IPS-20b (cell line): ENCODE data around the gene OSBPL6.

Source experiments
- H3K27ac ChIP-seq: one replicate; pipeline ENCODE4 v1.5.1; 2013; ENCODE audit warnings: low read length
- H3K27me3 ChIP-seq: 2 replicates; pipeline ENCODE4 v1.6.1; 2013; ENCODE audit warnings: mild to moderate bottlenecking, low read length, inconsistent platforms; ENCODE audit not compliant: insufficient read depth
- H3K36me3 ChIP-seq: 2 replicates; pipeline ENCODE4 v1.6.1; 2013; ENCODE audit warnings: low read depth, mild to moderate bottlenecking, inconsistent platforms, low read length, moderate library complexity; ENCODE audit not compliant: insufficient read depth
- H3K4me1 ChIP-seq: 2 replicates; pipeline ENCODE4 v1.6.1; 2013; ENCODE audit warnings: mild to moderate bottlenecking, control low read depth, inconsistent platforms, low read length, moderate library complexity; ENCODE audit not compliant: insufficient read depth
- H3K4me3 ChIP-seq: 2 replicates; pipeline ENCODE4 v1.5.1; 2013; ENCODE audit warnings: mild to moderate bottlenecking, low read length, inconsistent platforms
- H3K9ac ChIP-seq: 2 replicates; pipeline ENCODE4 v1.6.1; 2013; ENCODE audit warnings: low read depth, mild to moderate bottlenecking, inconsistent platforms, low read length, moderate library complexity
- H3K9me3 ChIP-seq: 2 replicates; pipeline ENCODE4 v1.6.1; 2013; ENCODE audit warnings: mild to moderate bottlenecking, low read depth, low read length, inconsistent platforms; ENCODE audit not compliant: insufficient read depth

Gene OSBPL6

GRCh38 chr2:178291703-178292102 lies 97.4 kb downstream of the OSBPL6 start:
- no peaks in the 10 kb centered on the region for H3K4me1 ChIP-seq
- H3K9ac ChIP-seq, result no peak overlapping the region
- H3K9me3 ChIP-seq, result 0 out of 2 replicates have a peak, but pooled peaks cover 3% of the 10 kb centered on the region
- no peaks in the 10 kb centered on the region for H3K36me3 ChIP-seq
- no peak overlapping the region for H3K27ac ChIP-seq
- H3K27me3 ChIP-seq, result no peaks in the 10 kb centered on the region
- H3K4me3 ChIP-seq, result no peak overlapping the region

GRCh38 chr2:178292586-178292985 lies 98.3 kb downstream of the OSBPL6 start:
- H3K4me1 ChIP-seq, result no peaks in the 10 kb centered on the region
- no peak overlapping the region for H3K9ac ChIP-seq
- H3K36me3 ChIP-seq, result no peaks in the 10 kb centered on the region
- H3K4me3 ChIP-seq, result no peak overlapping the region
- no peak overlapping the region for H3K27ac ChIP-seq
- H3K9me3 ChIP-seq, result 0 out of 2 replicates have a peak, but pooled peaks cover 3% of the 10 kb centered on the region
- H3K27me3 ChIP-seq, result no peaks in the 10 kb centered on the region

GRCh38 chr2:178295115-178295514 lies 100.8 kb downstream of the OSBPL6 start:
- no peaks in the 10 kb centered on the region for H3K4me1 ChIP-seq
- no peaks in the 10 kb centered on the region for H3K27me3 ChIP-seq
- no peak overlapping the region for H3K27ac ChIP-seq
- H3K9ac ChIP-seq, result no peak overlapping the region
- no peaks in the 10 kb centered on the region for H3K36me3 ChIP-seq
- H3K4me3 ChIP-seq, result no peak overlapping the region
- H3K9me3 ChIP-seq, result 0 out of 2 replicates have a peak, but pooled peaks cover 3% of the 10 kb centered on the region

GRCh38 chr2:178295906-178296305 lies 101.6 kb downstream of the OSBPL6 start:
- no peaks in the 10 kb centered on the region for H3K36me3 ChIP-seq
- H3K4me3 ChIP-seq, result no peak overlapping the region
- H3K4me1 ChIP-seq, result no peaks in the 10 kb centered on the region
- no peak overlapping the region for H3K27ac ChIP-seq
- no peaks in the 10 kb centered on the region for H3K9me3 ChIP-seq
- H3K9ac ChIP-seq, result no peak overlapping the region
- no peaks in the 10 kb centered on the region for H3K27me3 ChIP-seq

- Histone ChIP-seq H3K4me1 (no peaks in the 10 kb centered on the region), H3K9ac (no peak overlapping the region), H3K27me3 (no peaks in the 10 kb centered on the region), H3K27ac (no peak overlapping the region), H3K36me3 (no peaks in the 10 kb centered on the region), H3K4me3 (no peak overlapping the region), H3K9me3 (no peaks in the 10 kb centered on the region)
Measured at GRCh38 chr2:178296394-178297090, 102.2 kb downstream of the OSBPL6 start.

GRCh38 chr2:178297091-178297411 lies 102.7 kb downstream of the OSBPL6 start:
- no peaks in the 10 kb centered on the region for H3K27me3 ChIP-seq
- no peaks in the 10 kb centered on the region for H3K9me3 ChIP-seq
- H3K36me3 ChIP-seq, result no peaks in the 10 kb centered on the region
- no peak overlapping the region for H3K27ac ChIP-seq
- no peak overlapping the region for H3K4me3 ChIP-seq
- H3K9ac ChIP-seq, result no peak overlapping the region
- H3K4me1 ChIP-seq, result no peaks in the 10 kb centered on the region

- no peak overlapping the region for H3K9ac ChIP-seq
- no peaks in the 10 kb centered on the region for H3K27me3 ChIP-seq
- H3K36me3 ChIP-seq, result no peaks in the 10 kb centered on the region
- no peak overlapping the region for H3K4me3 ChIP-seq
- no peak overlapping the region for H3K27ac ChIP-seq
- H3K4me1 ChIP-seq, result no peaks in the 10 kb centered on the region
- H3K9me3 ChIP-seq, result no peaks in the 10 kb centered on the region
Measured at GRCh38 chr2:178298785-178299212, 104.5 kb downstream of the OSBPL6 start.

- Histone ChIP-seq H3K9me3 (no peaks in the 10 kb centered on the region), H3K4me1 (no peaks in the 10 kb centered on the region), H3K27ac (no peak overlapping the region), H3K27me3 (no peaks in the 10 kb centered on the region), H3K36me3 (no peaks in the 10 kb centered on the region), H3K4me3 (no peak overlapping the region), H3K9ac (no peak overlapping the region)
Measured at GRCh38 chr2:178301649-178302238, 107.4 kb downstream of the OSBPL6 start.

GRCh38 chr2:178304333-178304732 lies 110.0 kb downstream of the OSBPL6 start:
- no peaks in the 10 kb centered on the region for H3K36me3 ChIP-seq
- no peak overlapping the region for H3K27ac ChIP-seq
- no peak overlapping the region for H3K4me3 ChIP-seq
- H3K27me3 ChIP-seq, result no peaks in the 10 kb centered on the region
- H3K4me1 ChIP-seq, result no peaks in the 10 kb centered on the region
- no peaks in the 10 kb centered on the region for H3K9me3 ChIP-seq
- no peak overlapping the region for H3K9ac ChIP-seq

GRCh38 chr2:178306352-178307073 lies 112.2 kb downstream of the OSBPL6 start:
- no peaks in the 10 kb centered on the region for H3K9me3 ChIP-seq
- no peak overlapping the region for H3K4me3 ChIP-seq
- no peaks in the 10 kb centered on the region for H3K27me3 ChIP-seq
- H3K36me3 ChIP-seq, result no peaks in the 10 kb centered on the region
- no peak overlapping the region for H3K27ac ChIP-seq
- no peak overlapping the region for H3K9ac ChIP-seq
- H3K4me1 ChIP-seq, result no peaks in the 10 kb centered on the region

GRCh38 chr2:178307650-178308049 lies 113.3 kb downstream of the OSBPL6 start:
- H3K27ac ChIP-seq, result no peak overlapping the region
- no peak overlapping the region for H3K9ac ChIP-seq
- H3K4me1 ChIP-seq, result no peaks in the 10 kb centered on the region
- H3K4me3 ChIP-seq, result no peak overlapping the region
- H3K36me3 ChIP-seq, result no peaks in the 10 kb centered on the region
- no peaks in the 10 kb centered on the region for H3K9me3 ChIP-seq
- no peaks in the 10 kb centered on the region for H3K27me3 ChIP-seq

- Histone ChIP-seq H3K36me3 (no peaks in the 10 kb centered on the region), H3K9me3 (no peaks in the 10 kb centered on the region), H3K27me3 (no peaks in the 10 kb centered on the region), H3K4me3 (no peak overlapping the region), H3K4me1 (no peaks in the 10 kb centered on the region), H3K9ac (no peak overlapping the region), H3K27ac (no peak overlapping the region)
Measured at GRCh38 chr2:178309541-178309940, 115.2 kb downstream of the OSBPL6 start.
